Measurements from ENCODE around the gene IL12RB2.

GRCh38 chr1:67324068-67324467, 16.4 kb downstream of the IL12RB2 start:
- no peak for TF ChIP-seq CSRNP3 (CRISPR knock-in tag; IDR thresholded peaks at IDR 0.05)
- no peak for TF ChIP-seq ZC3H10 (CRISPR knock-in tag; IDR thresholded peaks at IDR 0.05)
- no peak for TF ChIP-seq OSR1 (CRISPR knock-in tag; IDR thresholded peaks at IDR 0.05)
- no peak for TF ChIP-seq GLIS3 (CRISPR knock-in tag; IDR thresholded peaks at IDR 0.05)
- no peak for TF ChIP-seq ZFP30 (CRISPR knock-in tag; IDR thresholded peaks at IDR 0.05)
- TF ChIP-seq, protein P1, sequence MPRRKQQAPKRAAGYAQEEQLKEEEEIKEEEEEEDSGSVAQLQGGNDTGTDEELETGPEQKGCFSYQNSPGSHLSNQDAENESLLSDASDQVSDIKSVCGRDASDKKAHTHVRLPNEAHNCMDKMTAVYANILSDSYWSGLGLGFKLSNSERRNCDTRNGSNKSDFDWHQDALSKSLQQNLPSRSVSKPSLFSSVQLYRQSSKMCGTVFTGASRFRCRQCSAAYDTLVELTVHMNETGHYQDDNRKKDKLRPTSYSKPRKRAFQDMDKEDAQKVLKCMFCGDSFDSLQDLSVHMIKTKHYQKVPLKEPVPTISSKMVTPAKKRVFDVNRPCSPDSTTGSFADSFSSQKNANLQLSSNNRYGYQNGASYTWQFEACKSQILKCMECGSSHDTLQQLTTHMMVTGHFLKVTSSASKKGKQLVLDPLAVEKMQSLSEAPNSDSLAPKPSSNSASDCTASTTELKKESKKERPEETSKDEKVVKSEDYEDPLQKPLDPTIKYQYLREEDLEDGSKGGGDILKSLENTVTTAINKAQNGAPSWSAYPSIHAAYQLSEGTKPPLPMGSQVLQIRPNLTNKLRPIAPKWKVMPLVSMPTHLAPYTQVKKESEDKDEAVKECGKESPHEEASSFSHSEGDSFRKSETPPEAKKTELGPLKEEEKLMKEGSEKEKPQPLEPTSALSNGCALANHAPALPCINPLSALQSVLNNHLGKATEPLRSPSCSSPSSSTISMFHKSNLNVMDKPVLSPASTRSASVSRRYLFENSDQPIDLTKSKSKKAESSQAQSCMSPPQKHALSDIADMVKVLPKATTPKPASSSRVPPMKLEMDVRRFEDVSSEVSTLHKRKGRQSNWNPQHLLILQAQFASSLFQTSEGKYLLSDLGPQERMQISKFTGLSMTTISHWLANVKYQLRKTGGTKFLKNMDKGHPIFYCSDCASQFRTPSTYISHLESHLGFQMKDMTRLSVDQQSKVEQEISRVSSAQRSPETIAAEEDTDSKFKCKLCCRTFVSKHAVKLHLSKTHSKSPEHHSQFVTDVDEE (CRISPR knock-in tag; IDR thresholded peaks at IDR 0.05), result no peak
- no peak for TF ChIP-seq CREB5 (CRISPR knock-in tag; IDR thresholded peaks at IDR 0.05; ENCODE audit: low read depth)
- no peak for TF ChIP-seq ISL1 (CRISPR knock-in tag; IDR thresholded peaks at IDR 0.05)
- TF ChIP-seq ZNF8 (CRISPR knock-in tag; IDR thresholded peaks at IDR 0.05), result no peak
- no peak for TF ChIP-seq ZFP3 (CRISPR knock-in tag; IDR thresholded peaks at IDR 0.05)
- no peak for TF ChIP-seq PPARA (CRISPR knock-in tag; IDR thresholded peaks at IDR 0.05; ENCODE audit: borderline replicate concordance)

Data from SK-N-SH treated with all-trans-retinoic acid at 6 μM for 48 hours (cell line).